Osteocyte (in vitro differentiated cells): Measurements from ENCODE around the gene ATP13A2. TPM values are rescaled to one million over a fixed set of nuclear protein-coding genes. Genes with fewer than 3 reads are reported as not detected.

Experiments
- DNase-seq: peaks from one replicate; pipeline ENCODE4 v3.0.0; 2021; ENCODE audit warnings: mixed read lengths; ENCODE audit not compliant: unreplicated experiment; ENCODE audit errors: extremely low spot score
- H3K27ac Mint-ChIP-seq: one replicate; pipeline ENCODE4 v1.8.0; 2021; ENCODE audit warnings: mild to moderate bottlenecking, mixed read lengths; ENCODE audit not compliant: unreplicated experiment
- H3K27me3 Mint-ChIP-seq: one replicate; pipeline ENCODE4 v1.8.0; 2021; ENCODE audit warnings: mixed read lengths; ENCODE audit not compliant: unreplicated experiment
- H3K36me3 Mint-ChIP-seq: one replicate; pipeline ENCODE4 v1.8.0; 2021; ENCODE audit warnings: mixed read lengths; ENCODE audit not compliant: unreplicated experiment
- H3K4me1 Mint-ChIP-seq: one replicate; pipeline ENCODE4 v1.8.0; 2021; ENCODE audit warnings: mixed read lengths; ENCODE audit not compliant: unreplicated experiment
- H3K4me3 Mint-ChIP-seq: one replicate; pipeline ENCODE4 v1.8.0; 2021; ENCODE audit warnings: mild to moderate bottlenecking, moderate library complexity, mixed read lengths; ENCODE audit not compliant: unreplicated experiment
- H3K9me3 Mint-ChIP-seq: one replicate; pipeline ENCODE4 v1.8.0; 2021; ENCODE audit warnings: mixed read lengths; ENCODE audit not compliant: unreplicated experiment
- total RNA-seq: library from RNA; stranded (reverse); gene quantifications from 2 replicates; pipeline ENCODE4 v1.2.1, GENCODE V29; 2021
- TF ChIP-seq, protein P1 (sequence below): fragments of 200-600 bp; sonication (generic); IDR thresholded peaks from 2 replicates; pipeline ENCODE4 v1.5.0; 2021; ENCODE audit warnings: antibody characterized with exemption, mild to moderate bottlenecking, moderate library complexity

Gene ATP13A2
- total RNA-seq, 1 donor from 2014 or later: 69.6 TPM

DNA sequence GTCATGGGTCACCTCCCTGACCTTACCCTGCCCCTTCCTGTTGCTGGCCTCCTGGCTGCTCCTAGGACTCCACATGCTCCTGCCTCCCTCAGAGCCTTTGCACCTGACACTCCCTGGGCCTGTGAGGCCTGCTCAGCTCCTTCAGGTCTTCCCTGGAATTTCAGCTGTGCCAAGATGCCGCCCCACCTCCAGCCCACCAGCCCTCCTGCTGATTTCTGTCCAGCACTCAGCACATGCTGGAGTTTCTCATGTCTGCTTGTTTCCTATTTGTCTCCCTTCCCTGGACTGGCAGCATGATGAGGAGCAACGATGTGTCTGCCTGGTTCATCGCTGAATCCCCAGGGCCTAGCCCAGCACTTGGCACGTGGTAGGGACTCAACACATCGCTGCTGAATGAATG, 34.4 kb downstream of the ATP13A2 start:
- TF ChIP-seq, protein P1, sequence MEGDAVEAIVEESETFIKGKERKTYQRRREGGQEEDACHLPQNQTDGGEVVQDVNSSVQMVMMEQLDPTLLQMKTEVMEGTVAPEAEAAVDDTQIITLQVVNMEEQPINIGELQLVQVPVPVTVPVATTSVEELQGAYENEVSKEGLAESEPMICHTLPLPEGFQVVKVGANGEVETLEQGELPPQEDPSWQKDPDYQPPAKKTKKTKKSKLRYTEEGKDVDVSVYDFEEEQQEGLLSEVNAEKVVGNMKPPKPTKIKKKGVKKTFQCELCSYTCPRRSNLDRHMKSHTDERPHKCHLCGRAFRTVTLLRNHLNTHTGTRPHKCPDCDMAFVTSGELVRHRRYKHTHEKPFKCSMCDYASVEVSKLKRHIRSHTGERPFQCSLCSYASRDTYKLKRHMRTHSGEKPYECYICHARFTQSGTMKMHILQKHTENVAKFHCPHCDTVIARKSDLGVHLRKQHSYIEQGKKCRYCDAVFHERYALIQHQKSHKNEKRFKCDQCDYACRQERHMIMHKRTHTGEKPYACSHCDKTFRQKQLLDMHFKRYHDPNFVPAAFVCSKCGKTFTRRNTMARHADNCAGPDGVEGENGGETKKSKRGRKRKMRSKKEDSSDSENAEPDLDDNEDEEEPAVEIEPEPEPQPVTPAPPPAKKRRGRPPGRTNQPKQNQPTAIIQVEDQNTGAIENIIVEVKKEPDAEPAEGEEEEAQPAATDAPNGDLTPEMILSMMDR: no peak
- Mint-ChIP-seq H3K9me3 (no peaks in the 10 kb centered on the region), H3K4me1 (peaks cover 48% of the 10 kb centered on the region), H3K36me3 (peaks cover 2% of the 10 kb centered on the region), H3K27ac (no peak overlapping the region), H3K4me3 (no peak overlapping the region), H3K27me3 (no peaks in the 10 kb centered on the region)
- no peak for DNase-seq

- H3K9me3 Mint-ChIP-seq: no peaks in the 10 kb centered on the region
- TF ChIP-seq, protein P1: no peak
- no peak for DNase-seq
- no peak overlapping the region for H3K4me3 Mint-ChIP-seq
- peaks cover 2% of the 10 kb centered on the region for H3K36me3 Mint-ChIP-seq
- peaks cover 52% of the 10 kb centered on the region for H3K4me1 Mint-ChIP-seq
- no peaks in the 10 kb centered on the region for H3K27me3 Mint-ChIP-seq
- no peak overlapping the region for H3K27ac Mint-ChIP-seq
Measured at GRCh38 chr1:16976966-16977365, 34.8 kb downstream of the ATP13A2 start.

- Mint-ChIP-seq H3K9me3 (no peaks in the 10 kb centered on the region), H3K27ac (no peak overlapping the region), H3K4me3 (no peak overlapping the region), H3K27me3 (no peaks in the 10 kb centered on the region), H3K36me3 (peaks cover 2% of the 10 kb centered on the region), H3K4me1 (peaks cover 47% of the 10 kb centered on the region)
- TF ChIP-seq, protein P1: no peak
- DNase-seq: no peak
Measured at GRCh38 chr1:16975838-16976237, 35.9 kb downstream of the ATP13A2 start.

GRCh38 chr1:16975211-16975610, 36.5 kb downstream of the ATP13A2 start:
- peaks cover 44% of the 10 kb centered on the region for H3K4me1 Mint-ChIP-seq
- H3K4me3 Mint-ChIP-seq: no peak overlapping the region
- no peaks in the 10 kb centered on the region for H3K27me3 Mint-ChIP-seq
- no peaks in the 10 kb centered on the region for H3K9me3 Mint-ChIP-seq
- peaks cover 2% of the 10 kb centered on the region for H3K36me3 Mint-ChIP-seq
- H3K27ac Mint-ChIP-seq: no peak overlapping the region
- TF ChIP-seq, protein P1: no peak
- no peak for DNase-seq

DNA sequence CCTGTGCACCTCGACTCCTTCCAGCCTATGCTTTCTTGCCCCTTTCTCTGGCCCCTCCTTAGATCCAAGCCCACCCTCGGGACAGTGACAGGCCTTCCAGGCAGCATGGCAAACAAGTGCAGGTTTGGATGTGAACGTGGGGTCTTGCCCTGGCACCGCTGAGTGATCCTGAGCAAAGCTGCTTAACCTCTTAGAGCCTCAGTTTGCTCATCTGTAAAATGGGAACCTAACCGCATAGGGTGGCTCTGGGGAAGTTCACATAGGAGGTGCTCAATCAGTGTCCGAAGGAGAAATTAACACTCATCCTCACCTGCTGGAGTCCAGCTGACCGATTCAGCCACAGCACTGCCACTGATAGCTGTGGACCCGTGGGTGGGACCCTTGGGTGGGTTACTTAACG, 38.5 kb downstream of the ATP13A2 start:
- no peak overlapping the region for H3K27ac Mint-ChIP-seq
- no peaks in the 10 kb centered on the region for H3K27me3 Mint-ChIP-seq
- H3K4me3 Mint-ChIP-seq: no peak overlapping the region
- H3K36me3 Mint-ChIP-seq: peaks cover 2% of the 10 kb centered on the region
- peaks cover 32% of the 10 kb centered on the region for H3K4me1 Mint-ChIP-seq
- no peaks in the 10 kb centered on the region for H3K9me3 Mint-ChIP-seq
- TF ChIP-seq, protein P1: no peak
- no peak for DNase-seq
